Panc1 (cell line): Measurements from ENCODE around the gene PHTF2. TPM values are rescaled to one million over a fixed set of nuclear protein-coding genes. Genes with fewer than 3 reads are reported as not detected.

Experiments used
- ATAC-seq: fragments of 200-7000 bp; cut with Tn5 transposase; 2 replicates; pipeline ENCODE4 v1.9.1; 2020; ENCODE audit warnings: mild to moderate bottlenecking, moderate library complexity
- BruUV-seq: library from RNA; stranded (reverse); fragments of 400-500 nt; replicated peaks from 2 replicates; lab custom pipeline; 2021; lab: Mats Ljungman, UMichigan
- CTCF ChIA-PET: fragments of 300-600 bp; sonication (Branson Sonifier 250); formaldehyde crosslinking; loops from one replicate; lab custom pipeline; 2022; ENCODE audit warnings: antibody characterized with exemption; lab: Charles Lee
- POLR2A ChIA-PET: fragments of 300-600 bp; sonication (Branson Sonifier 250); formaldehyde crosslinking; loops from one replicate; lab custom pipeline; 2022; ENCODE audit warnings: antibody characterized with exemption; lab: Charles Lee
- DNase-seq: peaks from one replicate; pipeline ENCODE4 v3.0.0-alpha.2; 2010; ENCODE audit warnings: low read depth, low spot score
- H3K27ac ChIP-seq: 2 replicates; pipeline ENCODE4 v1.5.1; 2011; ENCODE audit warnings: mild to moderate bottlenecking, low read length, inconsistent platforms
- H3K27me3 ChIP-seq: fragments of 200-500 bp; sonication (Bioruptor generic); 2 replicates; pipeline ENCODE4 v1.6.0; 2014; ENCODE audit warnings: low read length, inconsistent platforms; ENCODE audit not compliant: control insufficient read depth, insufficient read depth
- H3K36me3 ChIP-seq: fragments of 200-500 bp; sonication (Bioruptor generic); 2 replicates; pipeline ENCODE4 v1.5.1; 2014; ENCODE audit warnings: inconsistent platforms, mild to moderate bottlenecking, low read length, moderate library complexity; ENCODE audit not compliant: control insufficient read depth, insufficient read depth
- H3K4me1 ChIP-seq: 2 replicates; pipeline ENCODE4 v1.5.1; 2011; ENCODE audit warnings: inconsistent platforms, mild to moderate bottlenecking, low read length, moderate library complexity; ENCODE audit not compliant: control insufficient read depth, insufficient read depth
- H3K4me3 ChIP-seq, 2 experiments: 2 replicates each; pipeline ENCODE4 v1.5.1; 2011 to 2012; ENCODE audit warnings: low read depth in 2 of 2, low read length in 2 of 2, mild to moderate bottlenecking in 2 of 2, inconsistent platforms in 1 of 2, moderate library complexity in 1 of 2
- H3K9me3 ChIP-seq: fragments of 200-500 bp; sonication (Bioruptor generic); 2 replicates; pipeline ENCODE4 v1.5.1; 2014; ENCODE audit warnings: low read depth, mild to moderate bottlenecking, inconsistent platforms, low read length, moderate library complexity; ENCODE audit not compliant: control insufficient read depth, insufficient read depth
- CTCF ChIP-seq: fragments of 450-650 bp; IDR thresholded peaks from 2 replicates; pipeline ENCODE4 v1.5.1; 2017; ENCODE audit warnings: mild to moderate bottlenecking
- POLR2AphosphoS5 ChIP-seq: IDR thresholded peaks from 2 replicates; pipeline ENCODE4 v1.6.1; 2012; ENCODE audit warnings: mild to moderate bottlenecking, low read depth, low read length, moderate library complexity
- REST ChIP-seq, 2 experiments: IDR thresholded peaks; 2 replicates each; pipeline ENCODE4 v1.6.1; 2011 to 2012; ENCODE audit warnings: low read depth in 2 of 2, control low read depth in 1 of 2, low read length in 1 of 2, mild to moderate bottlenecking in 1 of 2, moderate library complexity in 1 of 2; ENCODE audit not compliant: insufficient read depth in 1 of 2
- SIN3A ChIP-seq: IDR thresholded peaks from 2 replicates; pipeline ENCODE4 v1.6.1; 2012; ENCODE audit warnings: low read depth, mild to moderate bottlenecking, low read length, moderate library complexity, borderline replicate concordance; ENCODE audit not compliant: insufficient read depth
- TCF7L2 ChIP-seq: IDR thresholded peaks from 2 replicates; pipeline ENCODE4 v1.6.1; 2011; ENCODE audit warnings: mild to moderate bottlenecking, low read depth, low read length, inconsistent platforms
- in situ Hi-C: cut with HindIII; loops from 2 replicates; pipeline ENCODE4 v1.10.0; 2016; ENCODE audit warnings: low sequenced_read_pairs, low pct_unique_long_range_greater_than_20kb
- intact Hi-C: fragments of 100-400 bp; cut with micrococcal nuclease; formaldehyde crosslinking; loops from one replicate; pipeline ENCODE4 v1.10.0; 2022; ENCODE audit not compliant: unreplicated experiment
- total RNA-seq: library from RNA; stranded (reverse); gene quantifications from one replicate; pipeline ENCODE4 v1.2.1, GENCODE V29; 2021; ENCODE audit not compliant: unreplicated experiment

Gene PHTF2
- total RNA-seq, 1 experiment from 2014 or later, result 61.5 TPM

GRCh38 chr7:77877791-77878190, 79.2 kb downstream of the PHTF2 start:
- TF ChIP-seq POLR2AphosphoS5, result no peak
- TF ChIP-seq CTCF, result no peak
- no peak for TF ChIP-seq REST (IDR thresholded peaks at IDR 0.05; ENCODE audit: insufficient read depth in 1 of 2, low read depth in 2 of 2, low read length in 1 of 2)
- ChIA-PET POLR2A (no interaction called here), CTCF (no interaction called here)
- Histone ChIP-seq H3K4me1 (no peaks in the 10 kb centered on the region), H3K9me3 (no peaks in the 10 kb centered on the region), H3K36me3 (no peaks in the 10 kb centered on the region), H3K4me3 (no peak overlapping the region), H3K27me3 (no peaks in the 10 kb centered on the region), H3K27ac (no peak overlapping the region)
- BruUV-seq, result no TSS peak
- DNase-seq (no peak), ATAC-seq (no peak)
- intact Hi-C loops (no loop called here), in situ Hi-C loops (no loop called here)

- in situ Hi-C loops (no loop called here), intact Hi-C loops (no loop called here)
- H3K27me3 ChIP-seq, result no peaks in the 10 kb centered on the region
- no peaks in the 10 kb centered on the region for H3K4me1 ChIP-seq
- no peak overlapping the region for H3K27ac ChIP-seq
- BruUV-seq, result no TSS peak
- no peaks in the 10 kb centered on the region for H3K36me3 ChIP-seq
- TF ChIP-seq POLR2AphosphoS5 (no peak), SIN3A (no peak), REST (IDR thresholded peaks at IDR 0.05; ENCODE audit: insufficient read depth in 1 of 2, low read depth in 2 of 2, low read length in 1 of 2) (no peak), TCF7L2 (no peak), CTCF (no peak)
- no peak overlapping the region for H3K4me3 ChIP-seq
- DNase-seq (no peak), ATAC-seq (no peak)
- no peaks in the 10 kb centered on the region for H3K9me3 ChIP-seq
- POLR2A ChIA-PET, result no interaction called here
- CTCF ChIA-PET, result no interaction called here
These were observed 79.9 kb downstream of the PHTF2 start for GRCh38 chr7:77878500-77878899.
